Esophagus muscularis mucosa (tissue), 4 donors: ENCODE measurements around the gene ZNF440.

Source experiments
- EP300 ChIP-seq: sonication (generic); formaldehyde crosslinking; IDR thresholded peaks from one replicate; pipeline ENCODE4 v1.6.1; 2017; ENCODE audit warnings: antibody characterized with exemption
- POLR2AphosphoS5 ChIP-seq, 2 donors: sonication (generic); formaldehyde crosslinking; IDR thresholded peaks; one replicate each; pipeline ENCODE4 v1.6.1; 2017; ENCODE audit warnings: antibody characterized with exemption in 2 of 2
- TF ChIP-seq, protein P1 (sequence below), 3 experiments: fragments of 200-600 bp in 2 of 3; fragments of 450-650 bp in 1 of 3; sonication (generic) in 2 of 3; IDR thresholded peaks; one replicate each; pipeline ENCODE4 v1.5.1; 2017 to 2019; ENCODE audit warnings: antibody characterized with exemption in 3 of 3, mild to moderate bottlenecking in 2 of 3, moderate library complexity in 1 of 3

DNA sequence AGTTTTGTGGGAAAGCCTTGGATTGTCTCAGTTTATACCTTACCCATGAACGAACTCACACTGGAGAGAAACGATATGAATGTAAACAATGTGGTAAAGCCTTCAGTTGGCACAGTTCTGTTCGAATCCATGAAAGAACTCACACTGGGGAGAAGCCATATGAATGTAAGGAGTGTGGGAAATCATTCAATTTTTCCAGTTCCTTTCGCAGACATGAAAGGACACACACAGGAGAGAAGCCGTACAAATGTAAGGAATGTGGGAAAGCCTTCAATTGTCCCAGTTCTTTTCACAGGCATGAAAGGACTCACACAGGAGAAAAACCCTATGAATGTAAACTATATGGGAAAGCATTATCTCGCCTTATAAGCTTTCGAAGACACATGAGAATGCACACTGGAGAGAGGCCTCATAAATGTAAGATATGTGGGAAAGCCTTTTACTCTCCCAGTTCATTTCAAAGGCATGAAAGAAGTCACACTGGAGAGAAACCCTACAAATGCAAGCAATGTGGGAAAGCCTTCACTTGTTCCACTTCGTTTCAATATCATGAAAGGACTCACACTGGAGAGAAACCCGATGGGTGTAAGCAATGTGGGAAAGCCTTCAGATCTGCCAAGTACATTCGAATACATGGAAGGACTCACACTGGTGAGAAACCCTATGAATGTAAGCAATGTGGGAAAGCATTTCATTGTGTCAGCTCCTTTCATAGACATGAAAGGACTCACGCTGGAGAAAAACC lies 7.5 kb upstream of the ZNF440 start:
- TF ChIP-seq, protein P1, sequence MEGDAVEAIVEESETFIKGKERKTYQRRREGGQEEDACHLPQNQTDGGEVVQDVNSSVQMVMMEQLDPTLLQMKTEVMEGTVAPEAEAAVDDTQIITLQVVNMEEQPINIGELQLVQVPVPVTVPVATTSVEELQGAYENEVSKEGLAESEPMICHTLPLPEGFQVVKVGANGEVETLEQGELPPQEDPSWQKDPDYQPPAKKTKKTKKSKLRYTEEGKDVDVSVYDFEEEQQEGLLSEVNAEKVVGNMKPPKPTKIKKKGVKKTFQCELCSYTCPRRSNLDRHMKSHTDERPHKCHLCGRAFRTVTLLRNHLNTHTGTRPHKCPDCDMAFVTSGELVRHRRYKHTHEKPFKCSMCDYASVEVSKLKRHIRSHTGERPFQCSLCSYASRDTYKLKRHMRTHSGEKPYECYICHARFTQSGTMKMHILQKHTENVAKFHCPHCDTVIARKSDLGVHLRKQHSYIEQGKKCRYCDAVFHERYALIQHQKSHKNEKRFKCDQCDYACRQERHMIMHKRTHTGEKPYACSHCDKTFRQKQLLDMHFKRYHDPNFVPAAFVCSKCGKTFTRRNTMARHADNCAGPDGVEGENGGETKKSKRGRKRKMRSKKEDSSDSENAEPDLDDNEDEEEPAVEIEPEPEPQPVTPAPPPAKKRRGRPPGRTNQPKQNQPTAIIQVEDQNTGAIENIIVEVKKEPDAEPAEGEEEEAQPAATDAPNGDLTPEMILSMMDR (IDR thresholded peaks at IDR 0.05): no peak
- TF ChIP-seq POLR2AphosphoS5 (IDR thresholded peaks at IDR 0.05) (no peak), EP300 (no peak)
